ENCODE data around the gene DLG1.

The DLG1 gene

DNA sequence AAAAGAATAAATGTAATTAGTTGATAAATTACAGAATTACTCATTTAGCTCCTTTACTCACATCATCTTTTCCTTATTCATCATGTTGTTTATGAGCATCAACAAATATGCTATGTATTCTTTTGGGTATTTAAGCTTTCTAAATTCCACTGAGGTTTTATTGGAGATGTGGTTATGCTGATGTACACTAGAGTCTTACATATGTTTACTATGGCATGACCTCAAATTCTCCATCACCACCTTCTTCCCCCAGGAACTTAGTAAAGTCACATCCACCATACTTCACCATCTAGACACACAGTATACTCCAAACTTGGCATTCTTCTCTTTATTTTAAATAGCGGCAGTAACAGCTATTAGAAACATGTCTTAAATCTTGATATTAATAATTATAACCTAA is 194.6 kb downstream of the DLG1 start:
- TF ChIP-seq CTCF (IDR thresholded peaks at IDR 0.05; ENCODE audit: low read depth, low read length), result no peak
- peak in 1 of 2 donors; percentile 33 for DNase-seq (ENCODE audit: low read depth in 2 of 2)
- H3K4me3 ChIP-seq (replicated peaks in 1 of 2; ENCODE audit: low read depth in 2 of 2, low read length in 2 of 2), result no peak overlapping the region

DNA sequence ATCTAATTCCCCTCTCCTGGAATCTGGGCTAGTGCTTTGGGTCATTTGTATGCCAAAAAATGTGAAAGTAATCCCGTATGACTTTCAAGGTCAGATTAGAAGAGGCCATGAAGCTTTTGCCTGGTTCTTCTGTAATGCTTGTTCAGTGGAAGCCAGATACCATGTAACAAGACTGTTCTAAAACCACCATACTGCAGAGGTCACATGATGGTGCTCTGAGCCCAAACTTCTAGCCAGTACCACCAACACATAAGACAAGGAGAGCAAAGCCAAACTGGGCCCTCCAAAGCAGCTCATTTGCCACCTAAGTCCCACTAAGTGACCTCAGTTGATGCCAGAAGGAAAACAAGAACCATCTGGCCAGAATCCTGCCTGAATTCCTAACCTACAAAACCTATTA is 204.5 kb downstream of the DLG1 start:
- no peak for DNase-seq (ENCODE audit: low read depth in 2 of 2)
- no peak overlapping the region for H3K4me3 ChIP-seq (replicated peaks in 1 of 2; ENCODE audit: low read depth in 2 of 2, low read length in 2 of 2)
- TF ChIP-seq CTCF (IDR thresholded peaks at IDR 0.05; ENCODE audit: low read depth, low read length), result no peak

GRCh38 chr3:197088370-197088769 is 210.0 kb downstream of the DLG1 start:
- no peak overlapping the region for H3K4me3 ChIP-seq (replicated peaks in 1 of 2; ENCODE audit: low read depth in 2 of 2, low read length in 2 of 2)
- no peak for DNase-seq (ENCODE audit: low read depth in 2 of 2)
- no peak for TF ChIP-seq CTCF (IDR thresholded peaks at IDR 0.05; ENCODE audit: low read depth, low read length)

DNA sequence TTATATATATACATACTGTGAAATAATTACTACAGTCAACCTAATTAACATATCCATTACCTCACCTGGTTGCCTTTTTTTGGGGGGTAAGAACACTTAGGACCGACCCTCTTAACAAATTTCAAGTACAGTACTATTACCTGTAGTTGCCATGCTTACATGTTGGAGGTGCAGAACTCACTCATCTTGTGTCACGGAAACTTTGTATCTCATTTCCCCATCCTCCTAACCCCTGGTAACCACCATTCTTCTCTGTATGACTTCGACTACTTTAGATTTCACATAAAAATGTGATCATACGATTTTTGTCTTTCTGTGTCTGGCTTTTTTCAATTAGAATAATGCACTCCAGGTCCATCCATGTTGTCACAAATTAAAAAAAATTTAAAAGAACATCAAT is 213.3 kb downstream of the DLG1 start:
- no peak for DNase-seq (ENCODE audit: low read depth in 2 of 2)
- H3K4me3 ChIP-seq (replicated peaks in 1 of 2; ENCODE audit: low read depth in 2 of 2, low read length in 2 of 2), result no peak overlapping the region
- no peak for TF ChIP-seq CTCF (IDR thresholded peaks at IDR 0.05; ENCODE audit: low read depth, low read length)

- peak; percentile 73 to 92 for DNase-seq (ENCODE audit: low read depth in 2 of 2)
- H3K4me3 ChIP-seq (replicated peaks in 1 of 2; ENCODE audit: low read depth in 2 of 2, low read length in 2 of 2), result no peak overlapping the region
- no peak for TF ChIP-seq CTCF (IDR thresholded peaks at IDR 0.05; ENCODE audit: low read depth, low read length)
Observed at GRCh38 chr3:197083486-197083885, 214.9 kb downstream of the DLG1 start.

DNA sequence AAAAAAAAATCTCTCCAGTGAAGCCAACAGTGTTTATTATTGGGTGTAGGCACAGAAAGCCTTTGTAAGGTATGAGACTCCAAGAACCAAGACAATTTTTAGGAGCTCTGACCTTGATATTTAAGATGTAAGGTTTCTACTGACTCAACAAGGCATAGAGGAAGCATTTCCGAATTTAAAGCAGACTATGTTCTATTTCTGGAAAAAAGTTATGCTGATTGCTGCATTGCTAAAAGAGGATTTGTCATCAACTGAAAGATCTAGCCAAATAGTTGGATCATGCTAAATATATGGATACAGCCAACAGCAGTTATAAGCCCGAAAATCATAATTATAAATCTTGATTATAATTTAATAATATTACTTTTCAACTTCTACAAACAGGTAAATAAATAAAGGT is 215.5 kb downstream of the DLG1 start:
- no peak overlapping the region for H3K4me3 ChIP-seq (replicated peaks in 1 of 2; ENCODE audit: low read depth in 2 of 2, low read length in 2 of 2)
- DNase-seq (ENCODE audit: low read depth in 2 of 2), result peak; percentile 31 to 74
- TF ChIP-seq CTCF (IDR thresholded peaks at IDR 0.05; ENCODE audit: low read depth, low read length), result no peak

- no peak for TF ChIP-seq CTCF (IDR thresholded peaks at IDR 0.05; ENCODE audit: low read depth, low read length)
- DNase-seq (ENCODE audit: low read depth in 2 of 2), result no peak
Observed at GRCh38 chr3:197080344-197080743, 218.1 kb downstream of the DLG1 start.

More at GRCh38 chr3:197080344-197080743, 218.1 kb downstream of the DLG1 start:
- no peak overlapping the region for H3K4me3 ChIP-seq (replicated peaks in 1 of 2; ENCODE audit: low read depth in 2 of 2, low read length in 2 of 2)
